ENCODE measurements around the gene KDM3A. TPM values are rescaled to one million over a fixed set of nuclear protein-coding genes. Genes with fewer than 3 reads are reported as not detected.
"Not testable (repeated sequence)": the region's sequence is repeated elsewhere in the genome, so short reads cannot be mapped to it uniquely, and the experiment has no call there.

The KDM3A gene
- total RNA-seq, 1 donor from 2014 or later = 59.9 TPM

GRCh38 chr2:86476092-86476491 lies 34.9 kb downstream of the KDM3A start:
- DNase-seq (ENCODE audit: low read depth) = no peak

- no peak for DNase-seq (ENCODE audit: low read depth)
Measured at GRCh38 chr2:86476918-86477317, 35.7 kb downstream of the KDM3A start.

GRCh38 chr2:86477349-86477748 lies 36.2 kb downstream of the KDM3A start:
- peak; percentile 63 for DNase-seq (ENCODE audit: low read depth)

GRCh38 chr2:86480105-86480504 lies 38.9 kb downstream of the KDM3A start:
- DNase-seq (ENCODE audit: low read depth) = no peak

GRCh38 chr2:86482034-86482433 lies 40.9 kb downstream of the KDM3A start:
- DNase-seq (ENCODE audit: low read depth) = peak; percentile 15

- no peak for DNase-seq (ENCODE audit: low read depth)
Measured at GRCh38 chr2:86484385-86484784, 43.2 kb downstream of the KDM3A start.

GRCh38 chr2:86485103-86485502 lies 43.9 kb downstream of the KDM3A start:
- no peak for DNase-seq (ENCODE audit: low read depth)

- no peak for DNase-seq (ENCODE audit: low read depth)
Measured at GRCh38 chr2:86485802-86486201, 44.6 kb downstream of the KDM3A start.

- no peak for DNase-seq (ENCODE audit: low read depth)
Measured at GRCh38 chr2:86487062-86487461, 45.9 kb downstream of the KDM3A start.

GRCh38 chr2:86488561-86489250 lies 47.5 kb downstream of the KDM3A start:
- DNase-seq (ENCODE audit: low read depth) = no peak

- DNase-seq (ENCODE audit: low read depth) = no peak
Measured at GRCh38 chr2:86489542-86489941, 48.4 kb downstream of the KDM3A start.

GRCh38 chr2:86490245-86490644 lies 49.1 kb downstream of the KDM3A start:
- no peak for DNase-seq (ENCODE audit: low read depth)

- no peak for DNase-seq (ENCODE audit: low read depth)
Measured at GRCh38 chr2:86491088-86491487, 49.9 kb downstream of the KDM3A start.

GRCh38 chr2:86492048-86492453 lies 50.9 kb downstream of the KDM3A start:
- DNase-seq (ENCODE audit: low read depth) = no peak

GRCh38 chr2:86496391-86496790 lies 55.2 kb downstream of the KDM3A start:
- not testable (repeated sequence) for DNase-seq (ENCODE audit: low read depth)

- peak; percentile 60 for DNase-seq (ENCODE audit: low read depth)
Measured at GRCh38 chr2:86498468-86499260, 57.5 kb downstream of the KDM3A start.

- peak; percentile 26 for DNase-seq (ENCODE audit: low read depth)
Measured at GRCh38 chr2:86499326-86499725, 58.2 kb downstream of the KDM3A start.

GRCh38 chr2:86500325-86501083 lies 59.3 kb downstream of the KDM3A start:
- DNase-seq (ENCODE audit: low read depth) = no peak

GRCh38 chr2:86507600-86507999 lies 66.4 kb downstream of the KDM3A start:
- no peak for DNase-seq (ENCODE audit: low read depth)

GRCh38 chr2:86510436-86510933 lies 69.3 kb downstream of the KDM3A start:
- DNase-seq (ENCODE audit: low read depth) = no peak

- no peak for DNase-seq (ENCODE audit: low read depth)
Measured at GRCh38 chr2:86512034-86512433, 70.9 kb downstream of the KDM3A start.

GRCh38 chr2:86512892-86513291 lies 71.7 kb downstream of the KDM3A start:
- no peak for DNase-seq (ENCODE audit: low read depth)

Data from renal cortical epithelial cell (primary cell).